ENCODE data around the gene IL17C. TPM values are rescaled to one million over a fixed set of nuclear protein-coding genes. Genes with fewer than 3 reads are reported as not detected.
A peak's percentile ranks its signal among the peaks of the same experiment; 100 is the strongest.

IL17C gene, protein sequence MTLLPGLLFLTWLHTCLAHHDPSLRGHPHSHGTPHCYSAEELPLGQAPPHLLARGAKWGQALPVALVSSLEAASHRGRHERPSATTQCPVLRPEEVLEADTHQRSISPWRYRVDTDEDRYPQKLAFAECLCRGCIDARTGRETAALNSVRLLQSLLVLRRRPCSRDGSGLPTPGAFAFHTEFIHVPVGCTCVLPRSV
- total RNA-seq: not detected
- long read RNA-seq: 0 reads

GRCh38 chr16:88638323-88639230, at the start of gene IL17C:
Gene IL17C (plus strand): TSS chr16:88638572. CDS start chr16:88638642, 70 bp downstream.
- no peak for DNase-seq
- intact Hi-C loops (cut with micrococcal nuclease): no loop called here
- no peak for ATAC-seq

- ATAC-seq (no peak), DNase-seq (no peak)
- intact Hi-C loops (cut with micrococcal nuclease): no loop called here
Measured at GRCh38 chr16:88588754-88589153, 49.6 kb upstream of the IL17C start.

GRCh38 chr16:88589441-88589840, 48.9 kb upstream of the IL17C start:
- intact Hi-C loops (cut with micrococcal nuclease): no loop called here
- ATAC-seq (no peak), DNase-seq (no peak)

DNA sequence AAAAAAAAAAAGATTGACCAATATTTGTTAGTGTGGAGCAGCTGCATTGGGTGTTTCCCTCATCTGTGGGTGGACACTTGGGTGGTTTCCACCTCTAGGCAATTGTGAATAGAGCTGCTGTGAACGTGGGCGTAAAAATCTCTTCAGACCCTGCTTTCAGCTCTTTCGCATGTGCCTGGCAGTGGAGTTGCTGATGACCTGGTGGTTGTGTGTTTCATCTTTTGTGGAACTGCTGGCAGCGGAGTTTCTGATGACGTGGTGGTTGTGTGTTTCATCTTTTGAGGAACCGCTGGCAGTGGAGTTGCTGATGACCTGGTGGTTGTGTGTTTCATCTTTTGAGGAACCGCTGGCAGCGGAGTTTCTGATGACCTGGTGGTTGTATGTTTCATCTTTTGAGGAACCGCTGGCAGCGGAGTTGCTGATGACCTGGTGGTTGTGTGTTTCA, 46.8 kb upstream of the IL17C start:
- peak; percentile 33 for ATAC-seq
- intact Hi-C loops (cut with micrococcal nuclease): no loop called here
- peak; percentile 58 for DNase-seq

GRCh38 chr16:88593061-88593460, 45.3 kb upstream of the IL17C start:
- intact Hi-C loops (cut with micrococcal nuclease): no loop called here
- ATAC-seq (no peak), DNase-seq (no peak)

DNA sequence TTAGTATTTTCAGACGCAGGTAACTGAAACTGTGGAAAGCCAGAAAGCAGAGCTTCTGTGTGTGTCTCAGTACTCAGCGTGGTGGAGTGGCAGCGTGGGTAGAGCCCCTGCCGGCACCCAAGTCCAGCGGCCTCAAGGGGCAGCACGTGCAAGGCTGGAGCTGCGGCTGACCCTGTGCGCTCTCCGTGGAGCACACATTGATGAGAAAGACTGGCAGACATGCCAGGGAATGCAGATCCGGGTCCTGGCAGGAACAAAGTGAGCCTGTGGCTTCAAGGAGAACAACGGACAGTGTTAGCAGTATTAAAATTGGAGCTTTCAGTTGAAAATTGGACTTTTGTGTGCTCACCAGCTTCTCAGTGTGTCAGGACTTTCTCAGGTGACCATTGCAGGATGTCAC, 44.9 kb upstream of the IL17C start:
- intact Hi-C loops (cut with micrococcal nuclease): no loop called here
- ATAC-seq (peak; percentile 85), DNase-seq (peak; percentile 73)

DNA sequence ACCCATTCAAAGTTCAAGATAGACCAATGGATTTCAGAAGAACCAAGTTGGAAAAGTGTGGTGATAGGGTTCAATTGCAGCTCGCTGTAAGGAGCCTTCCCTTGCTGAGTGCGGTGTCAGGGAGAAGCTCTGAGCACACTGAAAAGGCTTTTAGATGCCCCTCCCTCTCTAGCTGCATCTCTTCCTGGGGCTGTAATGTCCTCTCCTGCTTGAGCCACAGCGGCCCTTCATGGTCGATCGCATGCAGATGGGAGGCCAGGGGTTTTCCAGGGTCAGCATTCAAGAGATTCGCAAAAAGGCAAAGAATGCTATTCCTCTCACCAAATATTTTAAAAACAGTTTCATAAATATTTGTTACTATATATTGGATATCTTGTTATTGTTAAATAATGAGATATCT, 44.5 kb upstream of the IL17C start:
- ATAC-seq (no peak), DNase-seq (no peak)
- intact Hi-C loops (cut with micrococcal nuclease): no loop called here

GRCh38 chr16:88595101-88595500, 43.3 kb upstream of the IL17C start:
- intact Hi-C loops (cut with micrococcal nuclease): no loop called here
- DNase-seq (peak; percentile 53), ATAC-seq (peak; percentile 22)

GRCh38 chr16:88595921-88596320, 42.5 kb upstream of the IL17C start:
- DNase-seq (no peak), ATAC-seq (no peak)
- intact Hi-C loops (cut with micrococcal nuclease): no loop called here

DNA sequence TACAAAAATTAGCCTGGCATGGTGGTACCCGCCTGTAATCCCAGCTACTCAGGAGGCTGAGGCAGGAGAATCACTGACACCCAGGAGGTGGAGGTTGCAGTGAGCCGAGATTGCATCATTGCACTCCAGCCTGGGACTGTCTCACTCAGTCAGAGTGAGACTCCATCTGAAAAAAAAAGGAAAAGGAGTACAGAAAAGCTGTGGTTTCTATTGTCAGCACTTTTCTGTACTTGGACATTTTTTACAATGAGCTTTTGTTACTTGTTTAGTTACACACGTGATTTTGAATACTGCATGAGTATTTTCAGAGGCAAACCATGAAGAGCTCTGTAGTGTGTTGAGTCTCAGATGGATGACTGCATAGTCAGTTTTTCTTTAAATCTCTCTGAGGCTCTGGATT, 41.9 kb upstream of the IL17C start:
- DNase-seq: no peak

GRCh38 chr16:88597856-88598491, 40.4 kb upstream of the IL17C start:
- DNase-seq (no peak), ATAC-seq (no peak)
- intact Hi-C loops (cut with micrococcal nuclease): no loop called here

More for the DNA sequence above, 41.9 kb upstream of the IL17C start:
- no peak for ATAC-seq
- intact Hi-C loops (cut with micrococcal nuclease): no loop called here

- intact Hi-C loops (cut with micrococcal nuclease): no loop called here
- DNase-seq: peak; percentile 87
- ATAC-seq: peak; percentile 87
Measured at GRCh38 chr16:88599092-88599733, 39.2 kb upstream of the IL17C start.

GRCh38 chr16:88599825-88600538, 38.4 kb upstream of the IL17C start:
- intact Hi-C loops (cut with micrococcal nuclease): no loop called here
- peak; percentile 48 for ATAC-seq

DNA sequence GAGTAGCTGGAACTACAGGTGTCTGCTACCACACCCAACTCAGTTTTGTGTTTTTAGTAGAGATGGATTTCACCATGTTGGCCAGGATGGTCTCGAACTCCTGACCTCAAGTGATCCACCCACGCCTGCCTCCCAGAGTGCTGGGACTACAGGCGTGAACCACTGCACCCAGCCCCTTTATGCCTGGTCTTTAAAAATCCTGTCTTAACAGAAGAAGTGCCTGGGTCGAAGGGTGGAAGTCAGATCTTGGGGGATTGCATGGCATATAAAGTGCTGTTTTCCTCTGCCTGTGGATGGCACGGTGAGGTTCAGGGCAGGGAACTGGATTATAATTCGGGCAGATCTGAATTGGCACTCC, 37.9 kb upstream of the IL17C start:
- no peak for DNase-seq
- intact Hi-C loops (cut with micrococcal nuclease): no loop called here
- no peak for ATAC-seq

More at GRCh38 chr16:88599825-88600538, 38.4 kb upstream of the IL17C start:
- DNase-seq: peak; percentile 60

DNA sequence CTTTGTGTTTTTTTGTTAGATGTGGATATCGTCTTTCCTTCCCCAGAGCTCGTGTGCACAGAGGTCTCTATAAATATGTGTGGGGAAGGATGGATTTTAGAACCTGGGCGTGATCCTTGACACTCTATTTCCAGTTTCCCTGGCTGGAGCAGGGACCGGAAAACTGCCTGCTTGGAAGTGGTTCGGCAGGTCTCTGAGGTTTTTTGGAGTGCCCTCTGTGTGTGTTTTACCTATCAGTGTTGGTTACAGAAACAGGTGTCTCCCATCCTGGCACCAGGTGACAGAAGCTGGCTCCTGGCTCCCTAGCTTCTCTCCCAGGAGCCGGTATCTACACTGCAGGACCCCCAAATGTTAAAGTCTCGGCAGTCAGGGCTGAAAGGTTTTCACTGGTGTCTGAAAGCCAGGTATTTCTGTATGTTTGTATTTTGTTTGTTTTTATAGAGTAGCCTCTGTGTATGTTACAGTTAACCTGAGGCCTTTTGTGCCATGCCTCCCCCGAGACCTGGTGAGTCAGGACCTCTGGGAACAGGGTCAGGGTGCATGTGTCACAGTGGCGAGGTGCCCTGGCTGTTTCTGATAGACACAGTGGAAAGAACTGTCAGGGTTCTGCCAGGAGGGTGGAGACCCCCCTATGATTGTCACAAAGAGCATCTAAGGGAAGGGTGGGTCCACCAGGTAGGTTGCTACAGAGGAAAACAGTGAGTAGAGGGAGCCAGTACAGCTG, 36.9 kb upstream of the IL17C start:
- DNase-seq (no peak), ATAC-seq (no peak)
- intact Hi-C loops (cut with micrococcal nuclease): no loop called here

DNA sequence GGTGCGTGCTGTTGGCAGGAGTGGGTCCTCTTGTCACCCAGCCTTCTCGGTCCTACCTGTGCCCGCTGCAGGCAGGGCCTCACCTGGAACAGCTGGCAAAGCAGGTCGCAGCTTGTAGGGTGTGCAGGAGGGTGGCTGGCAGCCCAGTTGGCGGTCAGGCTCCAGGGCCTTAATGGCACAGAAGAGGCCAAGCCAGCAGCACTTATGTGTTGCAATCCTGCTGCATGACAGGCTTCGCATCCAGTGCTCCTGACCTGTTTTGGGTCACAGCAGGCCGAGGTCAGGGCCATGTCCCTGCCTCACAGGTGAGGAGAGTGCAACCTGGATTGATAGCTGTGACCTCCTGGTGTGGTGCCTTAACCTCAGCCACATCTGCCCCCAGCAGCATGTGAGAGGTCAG, 36.3 kb upstream of the IL17C start:
- intact Hi-C loops (cut with micrococcal nuclease): no loop called here
- DNase-seq (no peak), ATAC-seq (no peak)

DNA sequence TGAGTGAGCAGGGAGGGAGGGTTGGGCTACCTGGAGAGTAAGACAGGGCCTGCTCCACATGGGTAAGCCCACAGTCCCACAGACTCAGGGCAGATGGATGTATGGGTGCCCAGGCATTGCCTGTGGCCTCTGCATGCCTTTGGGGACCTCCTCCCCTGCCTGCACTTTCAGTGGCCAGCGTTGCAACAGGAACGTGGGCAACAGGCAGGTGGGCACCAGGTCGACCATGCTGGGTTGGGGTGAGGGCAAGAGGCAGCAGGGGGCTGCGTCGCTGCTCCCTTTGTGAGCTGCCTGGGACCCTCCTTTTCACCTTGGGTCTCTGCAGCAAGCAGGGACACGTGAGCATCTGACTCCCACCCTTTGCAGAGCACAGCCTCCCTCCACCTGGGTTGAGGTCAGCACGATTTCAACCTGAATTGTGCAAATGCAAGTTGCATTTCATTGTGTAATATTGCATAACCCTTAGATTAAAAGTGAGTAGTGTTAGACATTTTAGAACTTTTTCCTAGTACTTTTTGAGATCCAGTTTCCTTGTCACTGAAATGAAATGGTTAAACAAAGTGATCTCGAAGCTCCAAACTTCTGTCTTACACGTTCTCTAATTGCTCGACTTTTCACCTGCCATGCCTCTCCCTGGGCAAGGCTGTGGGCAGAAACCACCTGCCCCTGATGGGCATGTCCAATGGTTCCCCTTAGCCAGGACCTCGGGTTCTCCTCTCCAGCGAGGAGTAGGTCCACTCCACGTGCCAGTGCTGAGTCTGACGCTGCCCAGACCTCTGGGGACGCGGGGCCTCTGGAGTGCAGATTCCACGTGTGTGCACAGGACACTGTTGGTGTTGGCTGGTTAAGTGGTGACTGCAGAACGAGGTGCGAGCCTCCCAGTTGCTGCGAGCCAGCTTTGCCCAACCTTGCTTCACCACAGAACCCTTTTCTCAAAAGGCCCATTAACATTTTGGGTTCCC, 32.9 kb upstream of the IL17C start:
- intact Hi-C loops (cut with micrococcal nuclease): no loop called here
- peak; percentile 71 for ATAC-seq
- DNase-seq: no peak

Data from left ventricle myocardium superior (tissue), 1 donor.